Measurements from ENCODE around the gene IL17RD. TPM values are rescaled to one million over a fixed set of nuclear protein-coding genes. Genes with fewer than 3 reads are reported as not detected.
A peak's percentile ranks its signal among the peaks of the same experiment; 100 is the strongest.

IL17RD gene
- total and polyA plus RNA-seq, 9 of the 15 experiments (the other 6 are each of a cell fraction or from before 2014, with no cell fraction given) = under 0.01 to 0.09 (median 0.04) TPM; not detected in 4

DNA sequence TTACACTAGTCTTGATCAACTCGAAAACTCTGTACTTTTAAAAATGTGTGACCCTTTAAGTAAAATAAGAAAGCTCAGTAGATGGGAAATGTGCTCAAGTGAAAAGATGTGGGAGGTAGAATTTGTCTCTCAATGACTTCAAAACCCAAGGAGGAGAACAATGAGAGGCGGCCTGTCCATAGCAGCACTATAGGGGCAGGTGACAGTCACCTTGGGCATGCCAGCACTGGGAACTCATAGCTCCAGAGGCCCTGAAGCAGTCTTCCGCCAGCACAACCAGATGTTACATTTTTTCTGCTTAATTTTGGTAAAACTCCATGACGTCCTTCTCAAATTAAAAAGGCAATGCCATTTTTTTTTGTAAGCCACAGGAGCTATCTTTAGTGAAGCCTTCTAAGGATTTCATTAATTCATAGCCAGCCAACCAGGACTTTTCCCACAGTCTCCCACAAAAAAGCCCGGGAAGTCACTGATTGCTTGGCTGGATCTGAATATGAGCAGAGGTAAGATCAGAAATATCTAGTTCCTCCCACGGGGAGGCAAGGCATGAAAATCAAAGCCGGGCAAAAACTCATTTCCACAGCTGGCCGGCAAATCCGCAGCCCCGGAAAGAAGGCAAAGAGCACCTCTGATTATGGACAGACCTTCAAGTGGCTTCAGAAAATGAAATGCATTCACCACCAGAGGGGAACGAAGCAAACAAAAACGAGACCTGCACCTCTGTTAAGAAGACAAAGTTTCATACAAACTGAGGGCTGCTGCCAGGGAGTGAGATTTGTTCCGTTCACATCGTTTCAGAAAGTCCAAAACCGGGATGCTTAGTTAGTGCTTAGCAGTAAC, 10.5 kb downstream of the IL17RD start (continued):
- TF ChIP-seq ZNF347 (CRISPR knock-in tag; IDR thresholded peaks at IDR 0.05; ENCODE audit: low read depth) = no peak
- no peak for TF ChIP-seq HDAC1 (IDR thresholded peaks at IDR 0.05)
- no peak for TF ChIP-seq SREBF2 (CRISPR knock-in tag; IDR thresholded peaks at IDR 0.05)

DNA sequence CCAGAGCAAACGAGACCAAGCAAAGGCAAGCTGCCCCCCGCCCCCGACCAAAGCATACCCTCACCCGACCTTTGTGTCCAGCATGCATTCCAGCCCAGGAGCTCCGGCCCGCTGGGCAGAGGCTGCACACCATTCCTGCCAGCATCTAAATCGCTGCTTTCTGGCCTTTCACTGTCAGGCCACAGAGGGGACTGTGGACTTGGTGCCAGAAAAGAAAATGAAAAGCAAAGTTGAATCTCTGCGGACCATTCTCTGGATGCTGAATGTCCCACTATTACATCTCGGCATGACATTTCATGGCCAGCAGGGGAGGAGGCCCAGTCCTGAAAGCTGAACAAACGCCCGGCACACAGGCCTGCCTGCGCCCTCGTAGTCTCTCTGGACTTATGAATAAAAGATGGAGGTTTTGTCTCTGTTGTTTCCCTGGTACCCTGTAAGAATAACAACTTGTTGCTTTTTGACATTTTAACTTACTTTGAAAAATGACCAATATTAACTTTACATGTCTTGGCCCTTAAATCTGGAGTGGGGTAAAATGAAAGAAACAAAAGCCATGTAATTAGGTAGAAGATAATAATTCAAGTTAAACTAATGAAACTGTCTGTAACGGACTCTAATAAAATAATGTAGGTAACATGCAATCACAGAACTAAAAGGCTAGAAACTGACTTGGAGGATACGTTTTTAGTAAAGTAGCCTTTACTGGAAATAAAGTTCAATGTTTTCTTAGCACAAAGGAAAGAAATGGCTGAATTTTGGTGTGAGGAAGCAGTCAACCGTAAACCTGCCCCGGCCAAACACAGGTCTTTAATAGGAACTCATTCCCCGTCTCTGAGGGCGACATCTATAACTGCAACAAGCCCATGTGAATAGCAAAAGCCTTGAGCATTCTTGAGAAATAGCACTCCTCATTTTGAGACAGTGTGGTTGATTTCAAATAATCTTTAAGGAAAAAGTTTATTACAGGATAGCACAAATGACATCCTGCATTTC, 12.7 kb downstream of the IL17RD start:
- FAIRE-seq (no peak), DNase-seq (ENCODE audit: extremely low read depth in 1 of 4, low spot score in 3 of 4) (no peak), ATAC-seq (0 out of 3 replicates have a peak, but pooled peaks have one; percentile 34)
- no peaks in the 10 kb centered on the region for H3K36me3 ChIP-seq (ENCODE audit: control insufficient read depth, insufficient read depth, low read length)
- TF ChIP-seq SETDB1 (IDR thresholded peaks at IDR 0.05; ENCODE audit: low read length) (no peak), CBX8 (IDR thresholded peaks at IDR 0.05; ENCODE audit: borderline replicate concordance, extremely low read depth, low read depth, low read length, poor library complexity, severe bottlenecking) (peak; percentile 14), ZBTB2 (IDR thresholded peaks at IDR 0.05) (no peak), NFIC (IDR thresholded peaks at IDR 0.05) (no peak)
- TF ChIP-seq, protein P1, sequence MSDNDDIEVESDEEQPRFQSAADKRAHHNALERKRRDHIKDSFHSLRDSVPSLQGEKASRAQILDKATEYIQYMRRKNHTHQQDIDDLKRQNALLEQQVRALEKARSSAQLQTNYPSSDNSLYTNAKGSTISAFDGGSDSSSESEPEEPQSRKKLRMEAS (CRISPR knock-in tag; IDR thresholded peaks at IDR 0.05) = no peak
- WGBS (ENCODE audit: insufficient coverage, low coverage, missing lambda C conversion rate) = 6% methylated on average over 19 of the region's 19 CpGs
- no peaks in the 10 kb centered on the region for H4K20me1 ChIP-seq (replicated peaks; ENCODE audit: control insufficient read depth, insufficient read depth, low read length)
- no peak overlapping the region for H3K4me3 ChIP-seq
- in situ Hi-C loops (cut with MboI) = no loop called here
- H3K27ac ChIP-seq (ENCODE audit: extremely low read depth, low read depth, low read length) = no peak overlapping the region
- ChIA-PET POLR2A (no interaction called here), CTCF (ENCODE audit: low intra/inter-chr PET ratio) (no interaction called here)
- no peaks in the 10 kb centered on the region for H3K79me2 ChIP-seq (ENCODE audit: control insufficient read depth, insufficient read depth, low read length)
- H3K9me3 ChIP-seq (replicated peaks; ENCODE audit: control insufficient read depth, insufficient read depth, low read depth, low read length) = no peaks in the 10 kb centered on the region
- no peak overlapping the region for H3K9ac ChIP-seq (ENCODE audit: insufficient read depth in 1 of 2, low read depth in 2 of 2, low read length in 2 of 2)
- intact Hi-C loops (cut with micrococcal nuclease) = no loop called here
- BruUV-seq (replicated peaks) = no TSS peak
- peaks cover 7 to 42% of the 10 kb centered on the region in 2 experiments; a peak in 3 of 5 replicates for H3K27me3 ChIP-seq (ENCODE audit: control insufficient read depth in 2 of 2, insufficient read depth in 2 of 2, low read length in 2 of 2)
- no peaks in the 10 kb centered on the region for H3K4me1 ChIP-seq (replicated peaks in 1 of 2; ENCODE audit: control insufficient read depth in 2 of 2, insufficient read depth in 2 of 2, low read length in 2 of 2)
- H3K4me2 ChIP-seq (ENCODE audit: insufficient read depth, low read length) = no peak overlapping the region
- H2AFZ ChIP-seq (ENCODE audit: low read depth, low read length) = no peak overlapping the region
- H3K9me1 ChIP-seq (ENCODE audit: control insufficient read depth, insufficient read depth, low read length) = no peaks in the 10 kb centered on the region

All from K562 (cell line).